SJSA1 (cell line): ENCODE measurements around the gene GRWD1. TPM values are rescaled to one million over a fixed set of nuclear protein-coding genes. Genes with fewer than 3 reads are reported as not detected.

Experiments
- total RNA-seq: library from RNA; depleted of rRNA; stranded (reverse); fragments of >200 nt; shearing (Covaris generic); gene quantifications from 2 replicates; pipeline ENCODE4 v1.2.3, GENCODE V29; 2014; rRNA removed

The GRWD1 gene
- total RNA-seq, 1 experiment from 2014 or later: 50.5 TPM

Other genes starting within 250 kb of the GRWD1 start
- gene CARD8, start 190.1 kb upstream of the GRWD1 start, total RNA-seq: 24.6 and 25.5 TPM in 2 replicates
- 0.16 TPM in 1 of 2 replicates, not detected in the other for gene ZNF114, start 175.9 kb upstream of the GRWD1 start, total RNA-seq
- 43.8 and 62.2 TPM in 2 replicates for gene EMP3, start 120.4 kb upstream of the GRWD1 start, total RNA-seq
- 0.38 and 3.2 TPM in 2 replicates for gene TMEM143, start 82.0 kb upstream of the GRWD1 start, total RNA-seq
- not detected in 2 replicates for gene SYNGR4, start 81.6 kb upstream of the GRWD1 start, total RNA-seq
- 58.0 and 99.3 TPM in 2 replicates for gene KDELR1, start 54.4 kb upstream of the GRWD1 start, total RNA-seq
- 0.05 TPM in 1 of 2 replicates, not detected in the other for gene GRIN2D, start 52.3 kb upstream of the GRWD1 start, total RNA-seq
- 0.53 and 0.55 TPM in 2 replicates for gene KCNJ14, start 9.6 kb downstream of the GRWD1 start, total RNA-seq
- gene CYTH2, start 23.4 kb downstream of the GRWD1 start, total RNA-seq: 49.0 and 54.6 TPM in 2 replicates
- gene LMTK3, start 65.9 kb downstream of the GRWD1 start, total RNA-seq: not detected in 2 replicates
- gene SULT2B1, start 106.2 kb downstream of the GRWD1 start, total RNA-seq: 0.37 and 1.1 TPM in 2 replicates
- gene SPACA4, start 160.8 kb downstream of the GRWD1 start, total RNA-seq: not detected in 2 replicates
- gene FAM83E, start 169.1 kb downstream of the GRWD1 start, total RNA-seq: 0.11 TPM in 1 of 2 replicates, not detected in the other
- 1,668 and 2,023 TPM in 2 replicates for gene RPL18, start 173.2 kb downstream of the GRWD1 start, total RNA-seq
- 7.1 and 8.8 TPM in 2 replicates for gene SPHK2, start 173.5 kb downstream of the GRWD1 start, total RNA-seq
- gene DBP, start 191.4 kb downstream of the GRWD1 start, total RNA-seq: 2.2 and 2.7 TPM in 2 replicates
- not detected in 2 replicates for gene CA11, start 200.2 kb downstream of the GRWD1 start, total RNA-seq
- gene NTN5, start 227.0 kb downstream of the GRWD1 start, total RNA-seq: not detected in 2 replicates
- gene FUT2, start 250.0 kb downstream of the GRWD1 start, total RNA-seq: not detected in 2 replicates